Peyer's patch (tissue), 4 donors: Measurements from ENCODE around the gene PRKCH.

Experiments used
- POLR2A ChIP-seq, 2 donors: fragments of 450-650 bp; IDR thresholded peaks; one replicate each; pipeline ENCODE4 v1.5.1; 2017; ENCODE audit warnings: antibody characterized with exemption in 2 of 2, mild to moderate bottlenecking in 2 of 2, moderate library complexity in 2 of 2
- TF ChIP-seq, protein P1 (sequence below), 6 experiments: fragments of 450-650 bp in 4 of 6; fragments of 200-600 bp in 2 of 6; sonication (generic) in 1 of 6; IDR thresholded peaks; one replicate each; pipeline ENCODE4 v1.5.1; 2017 to 2019; ENCODE audit warnings: antibody characterized with exemption in 6 of 6, mild to moderate bottlenecking in 3 of 6, moderate library complexity in 1 of 6

GRCh38 chr14:61479746-61480502 is 158.5 kb downstream of the PRKCH start:
- no peak for TF ChIP-seq POLR2A (IDR thresholded peaks at IDR 0.05)
- TF ChIP-seq, protein P1, sequence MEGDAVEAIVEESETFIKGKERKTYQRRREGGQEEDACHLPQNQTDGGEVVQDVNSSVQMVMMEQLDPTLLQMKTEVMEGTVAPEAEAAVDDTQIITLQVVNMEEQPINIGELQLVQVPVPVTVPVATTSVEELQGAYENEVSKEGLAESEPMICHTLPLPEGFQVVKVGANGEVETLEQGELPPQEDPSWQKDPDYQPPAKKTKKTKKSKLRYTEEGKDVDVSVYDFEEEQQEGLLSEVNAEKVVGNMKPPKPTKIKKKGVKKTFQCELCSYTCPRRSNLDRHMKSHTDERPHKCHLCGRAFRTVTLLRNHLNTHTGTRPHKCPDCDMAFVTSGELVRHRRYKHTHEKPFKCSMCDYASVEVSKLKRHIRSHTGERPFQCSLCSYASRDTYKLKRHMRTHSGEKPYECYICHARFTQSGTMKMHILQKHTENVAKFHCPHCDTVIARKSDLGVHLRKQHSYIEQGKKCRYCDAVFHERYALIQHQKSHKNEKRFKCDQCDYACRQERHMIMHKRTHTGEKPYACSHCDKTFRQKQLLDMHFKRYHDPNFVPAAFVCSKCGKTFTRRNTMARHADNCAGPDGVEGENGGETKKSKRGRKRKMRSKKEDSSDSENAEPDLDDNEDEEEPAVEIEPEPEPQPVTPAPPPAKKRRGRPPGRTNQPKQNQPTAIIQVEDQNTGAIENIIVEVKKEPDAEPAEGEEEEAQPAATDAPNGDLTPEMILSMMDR (IDR thresholded peaks at IDR 0.05), result no peak
